ENCODE data around the gene MAPK11.

Gene MAPK11

GRCh38 chr22:50221410-50222300 is 48.5 kb downstream of the MAPK11 start:
- DNase-seq: no peak

DNA sequence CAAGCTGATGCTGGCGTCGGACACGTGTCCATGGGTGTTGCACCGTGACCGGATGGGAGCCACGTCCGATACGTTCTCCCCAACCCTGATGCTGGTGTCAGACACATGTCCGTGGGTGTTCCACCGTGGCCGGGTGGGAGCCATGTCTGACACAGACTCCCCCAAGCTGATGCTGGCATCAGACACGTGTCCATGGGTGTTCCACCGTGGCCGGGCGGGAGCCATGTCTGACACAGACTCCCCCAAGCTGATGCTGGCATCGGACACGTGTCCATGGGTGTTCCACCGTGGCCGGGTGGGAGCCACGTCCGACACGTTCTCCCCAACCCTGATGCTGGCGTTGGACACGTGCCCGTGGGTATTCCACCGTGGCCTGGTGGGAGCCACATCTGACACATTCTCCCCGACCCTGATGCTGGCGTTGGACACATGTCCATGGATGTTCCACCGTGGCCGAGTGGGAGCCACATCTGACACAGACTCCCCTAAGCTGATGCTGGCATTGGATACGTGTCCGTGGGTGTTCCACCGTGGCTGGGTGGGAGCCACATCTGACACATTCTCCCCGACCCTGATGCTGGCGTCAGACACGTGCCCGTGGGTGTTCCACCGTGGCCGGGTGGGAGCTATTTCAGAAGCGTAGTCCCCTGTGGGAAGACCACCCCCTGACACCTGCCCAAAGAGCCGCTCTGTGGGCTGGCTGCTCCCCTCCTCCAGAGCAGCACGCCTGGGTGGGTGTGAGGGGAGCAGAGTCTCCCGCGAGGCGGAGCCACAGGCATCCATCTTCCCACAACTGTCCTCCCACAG is 49.4 kb downstream of the MAPK11 start:
- no peak for DNase-seq

DNA sequence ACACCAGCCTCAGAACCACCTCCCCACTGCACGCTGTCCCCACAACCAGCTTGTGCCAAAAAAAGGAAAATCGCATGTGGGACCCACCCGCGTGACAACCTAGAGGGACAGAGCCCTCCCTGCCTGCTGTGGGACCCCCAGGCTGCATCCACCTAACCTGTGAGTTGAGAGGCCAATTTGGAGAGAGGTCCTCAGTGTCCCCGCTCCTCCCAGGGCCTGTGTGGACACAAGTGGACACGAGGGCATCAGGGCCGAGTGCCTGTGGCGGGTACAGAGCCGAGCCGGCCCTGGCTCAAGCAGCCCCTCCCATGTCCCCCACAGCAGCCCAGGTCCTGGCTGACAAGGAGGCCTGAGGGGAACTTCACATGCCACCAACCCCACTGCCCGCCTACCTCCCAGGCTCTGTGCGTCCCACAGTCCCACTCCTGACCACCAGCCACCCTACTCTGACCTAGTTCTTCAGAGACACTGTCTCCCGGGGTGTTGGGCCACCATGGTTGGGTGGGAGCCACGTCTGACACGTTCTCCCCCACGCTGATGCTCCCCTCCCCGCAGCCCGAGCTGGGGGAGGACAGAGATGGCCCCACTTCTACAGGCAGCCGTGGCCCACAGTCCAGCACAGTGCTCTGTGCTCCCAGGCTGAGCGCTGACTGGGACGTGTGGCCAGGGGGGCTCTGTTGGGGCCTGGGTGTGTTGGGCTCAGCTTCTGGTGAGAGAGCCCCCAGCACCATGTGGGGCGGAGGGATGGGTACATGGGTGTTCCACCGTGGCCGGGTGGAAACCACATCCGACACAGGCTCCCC is 50.2 kb downstream of the MAPK11 start:
- DNase-seq: no peak

- no peak for DNase-seq
Observed at GRCh38 chr22:50218996-50219727, 51.0 kb downstream of the MAPK11 start.

GRCh38 chr22:50218153-50218995 is 51.8 kb downstream of the MAPK11 start:
- DNase-seq: no peak

- DNase-seq: no peak
Observed at GRCh38 chr22:50217543-50218152, 52.5 kb downstream of the MAPK11 start.

GRCh38 chr22:50216684-50217520 is 53.3 kb downstream of the MAPK11 start:
- no peak for DNase-seq

- no peak for DNase-seq
Observed at GRCh38 chr22:50216055-50216683, 54.0 kb downstream of the MAPK11 start.

DNA sequence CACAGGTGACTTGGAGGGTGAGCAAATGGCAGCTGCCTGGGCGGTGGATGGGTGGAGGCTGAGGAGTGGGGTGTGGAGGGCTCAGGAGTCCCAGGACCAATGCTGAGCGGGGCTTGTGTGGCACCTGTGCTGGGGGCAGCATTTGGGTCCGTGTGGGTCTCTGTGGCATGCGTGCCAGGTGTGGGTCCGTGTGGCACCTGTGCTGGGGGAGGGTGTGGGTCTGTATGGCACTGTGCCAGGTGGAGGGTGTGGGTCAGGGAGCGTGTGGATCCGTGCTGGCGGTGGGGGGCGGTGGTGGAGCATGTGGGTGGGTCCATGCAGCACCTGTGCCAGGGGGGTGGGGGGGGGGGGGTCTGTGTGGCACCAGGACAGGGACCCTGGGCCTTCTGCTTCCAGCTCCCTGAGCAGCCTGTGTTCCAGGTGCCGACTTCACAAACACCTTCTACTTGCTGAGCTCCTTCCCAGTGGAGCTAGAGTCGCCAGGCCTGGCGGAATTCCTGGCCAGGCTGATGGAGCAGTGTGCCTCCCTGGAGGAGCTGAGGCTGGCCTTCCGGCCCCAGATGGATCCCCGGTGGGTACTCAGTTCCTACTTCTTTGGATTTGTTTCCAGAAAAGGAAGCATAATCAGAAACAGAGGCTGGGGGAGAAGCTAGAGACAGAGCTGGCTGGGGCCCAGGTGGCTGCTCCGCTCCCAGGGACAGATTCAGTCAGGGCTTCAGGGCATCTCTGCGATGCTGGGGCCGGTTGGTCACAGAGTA is 54.7 kb downstream of the MAPK11 start:
- DNase-seq: no peak

All from stimulated activated CD4-positive, alpha-beta T cell treated with anti-CD3 and anti-CD28 coated beads, Interleukin-2, amount 100 ng/mL, for 48 hours (primary cell).